Measurements from ENCODE around the gene CCAR1.
"Not testable (repeated sequence)": the region's sequence is repeated elsewhere in the genome, so short reads cannot be mapped to it uniquely, and the experiment has no call there.

CCAR1 gene

GRCh38 chr10:68827592-68827959, 106.5 kb downstream of the CCAR1 start:
- not testable (repeated sequence) for DNase-seq (ENCODE audit: extremely low read depth in 1 of 2, low read depth in 1 of 2)

- DNase-seq (ENCODE audit: extremely low read depth in 1 of 2, low read depth in 1 of 2) = not testable (repeated sequence)
Measured at GRCh38 chr10:68828083-68828601, 107.1 kb downstream of the CCAR1 start.

- DNase-seq (ENCODE audit: extremely low read depth in 1 of 2, low read depth in 1 of 2) = no peak
Measured at GRCh38 chr10:68828833-68829232, 107.8 kb downstream of the CCAR1 start.

GRCh38 chr10:68829521-68829920, 108.5 kb downstream of the CCAR1 start:
- no peak for DNase-seq (ENCODE audit: extremely low read depth in 1 of 2, low read depth in 1 of 2)

GRCh38 chr10:68829952-68830351, 108.9 kb downstream of the CCAR1 start:
- no peak for DNase-seq (ENCODE audit: extremely low read depth in 1 of 2, low read depth in 1 of 2)

- DNase-seq (ENCODE audit: extremely low read depth in 1 of 2, low read depth in 1 of 2) = no peak
Measured at GRCh38 chr10:68831961-68832455, 111.0 kb downstream of the CCAR1 start.

GRCh38 chr10:68832601-68833000, 111.6 kb downstream of the CCAR1 start:
- DNase-seq (ENCODE audit: extremely low read depth in 1 of 2, low read depth in 1 of 2) = no peak

GRCh38 chr10:68837626-68838322, 116.7 kb downstream of the CCAR1 start:
- DNase-seq (ENCODE audit: extremely low read depth in 1 of 2, low read depth in 1 of 2) = no peak

- DNase-seq (ENCODE audit: extremely low read depth in 1 of 2, low read depth in 1 of 2) = not testable (repeated sequence)
Measured at GRCh38 chr10:68840650-68841049, 119.6 kb downstream of the CCAR1 start.
